Mucosa of gallbladder (tissue), 1 donor: ENCODE measurements around the gene BPIFB4. TPM values are rescaled to one million over a fixed set of nuclear protein-coding genes. Genes with fewer than 3 reads are reported as not detected.
A peak's percentile ranks its signal among the peaks of the same experiment; 100 is the strongest.
"Not testable (repeated sequence)": the region's sequence is repeated elsewhere in the genome, so short reads cannot be mapped to it uniquely, and the experiment has no call there.

Experiments
- DNase-seq: peaks from one replicate; pipeline ENCODE4 v3.0.0-alpha.2; 2020; ENCODE audit warnings: low spot score
- total RNA-seq: library from RNA; stranded (reverse); gene quantifications from one replicate; pipeline ENCODE4 v1.2.1, GENCODE V29; 2021
- donor health status: DM: no; HTN: no; CAD: no.

The BPIFB4 gene
- total RNA-seq, 1 donor from 2014 or later, result not detected

GRCh38 chr20:33086052-33086722 lies 6.7 kb downstream of the BPIFB4 start:
- DNase-seq, result no peak

GRCh38 chr20:33091147-33091546 lies 11.7 kb downstream of the BPIFB4 start:
- no peak for DNase-seq

GRCh38 chr20:33091693-33092092 lies 12.2 kb downstream of the BPIFB4 start:
- no peak for DNase-seq

GRCh38 chr20:33092361-33092760 lies 12.9 kb downstream of the BPIFB4 start:
- no peak for DNase-seq

- DNase-seq, result no peak
Measured at GRCh38 chr20:33093074-33093473, 13.6 kb downstream of the BPIFB4 start.

- DNase-seq, result no peak
Measured at GRCh38 chr20:33093582-33093981, 14.1 kb downstream of the BPIFB4 start.

GRCh38 chr20:33095249-33095648 lies 15.8 kb downstream of the BPIFB4 start:
- DNase-seq, result no peak

- peak; percentile 38 for DNase-seq
Measured at GRCh38 chr20:33095902-33096584, 16.6 kb downstream of the BPIFB4 start.

- no peak for DNase-seq
Measured at GRCh38 chr20:33097001-33097400, 17.6 kb downstream of the BPIFB4 start.

- no peak for DNase-seq
Measured at GRCh38 chr20:33099843-33100538, 20.5 kb downstream of the BPIFB4 start.

- DNase-seq, result no peak
Measured at GRCh38 chr20:33103556-33103955, 24.1 kb downstream of the BPIFB4 start.

- no peak for DNase-seq
Measured at GRCh38 chr20:33104336-33104735, 24.9 kb downstream of the BPIFB4 start.

GRCh38 chr20:33105316-33105924 lies 26.0 kb downstream of the BPIFB4 start:
- DNase-seq, result no peak

GRCh38 chr20:33106058-33106620 lies 26.7 kb downstream of the BPIFB4 start:
- DNase-seq, result not testable (repeated sequence)

GRCh38 chr20:33108661-33109060 lies 29.2 kb downstream of the BPIFB4 start:
- no peak for DNase-seq

GRCh38 chr20:33110147-33110825 lies 30.8 kb downstream of the BPIFB4 start:
- no peak for DNase-seq

GRCh38 chr20:33111306-33111705 lies 31.9 kb downstream of the BPIFB4 start:
- DNase-seq, result no peak

- DNase-seq, result no peak
Measured at GRCh38 chr20:33112547-33113386, 33.3 kb downstream of the BPIFB4 start.

- DNase-seq, result no peak
Measured at GRCh38 chr20:33113387-33113908, 34.0 kb downstream of the BPIFB4 start.

GRCh38 chr20:33115501-33115900 lies 36.1 kb downstream of the BPIFB4 start:
- not testable (repeated sequence) for DNase-seq
